ENCODE results near the gene GAL3ST1.
"Not testable (repeated sequence)": the region's sequence is repeated elsewhere in the genome, so short reads cannot be mapped to it uniquely, and the experiment has no call there.

Gene GAL3ST1

DNA sequence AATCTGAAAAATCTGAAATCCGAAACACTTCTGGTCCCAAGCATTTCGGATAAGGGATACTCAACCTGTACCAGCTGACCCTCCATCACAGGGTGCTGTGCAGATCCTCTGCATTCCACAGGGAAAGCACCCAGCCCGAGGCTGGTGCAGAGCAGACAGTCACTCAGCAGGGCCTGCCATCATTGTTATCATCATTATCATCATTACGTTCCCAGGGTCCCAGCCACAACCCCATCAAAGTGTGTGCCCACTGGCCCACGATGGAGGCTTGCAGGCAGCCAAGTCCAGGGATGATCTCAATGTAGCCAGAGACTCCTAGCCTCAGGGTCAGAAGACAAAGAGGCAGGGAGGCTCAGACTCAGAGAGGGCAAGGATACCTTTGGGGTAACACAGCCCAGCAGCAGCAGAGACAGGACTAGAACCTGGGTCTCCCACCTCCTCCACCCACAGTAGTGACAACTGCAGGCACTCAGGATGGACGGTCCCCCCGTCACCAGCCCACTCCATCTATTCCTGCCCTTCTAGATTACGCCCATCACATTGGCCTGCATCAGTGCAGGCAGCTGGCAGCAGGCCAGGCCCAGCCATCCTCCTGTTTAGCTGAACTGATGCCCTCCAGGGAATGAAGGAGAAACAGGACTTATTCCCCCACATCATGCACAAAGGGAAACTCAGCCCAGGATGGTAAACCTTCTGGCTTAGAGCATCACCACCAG is 10.3 kb downstream of the GAL3ST1 start:
- Histone ChIP-seq H2BK5ac (ENCODE audit: low read length) (no peak overlapping the region), H3K36me3 (ENCODE audit: control insufficient read depth, insufficient read depth, low read length) (no peaks in the 10 kb centered on the region), H2AK5ac (ENCODE audit: low read length) (no peak overlapping the region), H3K4ac (ENCODE audit: low read depth, low read length) (no peak overlapping the region), H3K18ac (ENCODE audit: low read length) (no peak overlapping the region), H3K4me2 (ENCODE audit: low read length) (no peak overlapping the region), H3K79me1 (ENCODE audit: low read length) (no peaks in the 10 kb centered on the region), H2BK120ac (ENCODE audit: low read depth, low read length) (no peak overlapping the region), H3K4me1 (ENCODE audit: control insufficient read depth, low read depth, low read length) (peaks cover 7% of the 10 kb centered on the region), H3K9ac (ENCODE audit: low read length) (no peak overlapping the region), H3K23ac (ENCODE audit: low read length) (no peak overlapping the region), H4K5ac (ENCODE audit: low read length) (no peak overlapping the region), H3K79me2 (ENCODE audit: control insufficient read depth, insufficient read depth, low read length) (no peaks in the 10 kb centered on the region), H3K27me3 (ENCODE audit: insufficient read depth, low read length, poor library complexity) (no peaks in the 10 kb centered on the region), H3K27ac (ENCODE audit: low read depth, low read length) (no peak overlapping the region), H3K56ac (ENCODE audit: low read length) (peak overlapping the region; percentile 34), H4K8ac (ENCODE audit: low read depth, low read length) (no peak overlapping the region), H2BK15ac (replicated peaks; ENCODE audit: low read depth) (no peak overlapping the region), H3K4me3 (ENCODE audit: low read length) (no peak overlapping the region)
- WGBS (ENCODE audit: extremely low coverage, insufficient coverage, low lambda C conversion rate): no CpG with 5 or more reads among the region's 8 CpGs
- DNase-seq: no peak

DNA sequence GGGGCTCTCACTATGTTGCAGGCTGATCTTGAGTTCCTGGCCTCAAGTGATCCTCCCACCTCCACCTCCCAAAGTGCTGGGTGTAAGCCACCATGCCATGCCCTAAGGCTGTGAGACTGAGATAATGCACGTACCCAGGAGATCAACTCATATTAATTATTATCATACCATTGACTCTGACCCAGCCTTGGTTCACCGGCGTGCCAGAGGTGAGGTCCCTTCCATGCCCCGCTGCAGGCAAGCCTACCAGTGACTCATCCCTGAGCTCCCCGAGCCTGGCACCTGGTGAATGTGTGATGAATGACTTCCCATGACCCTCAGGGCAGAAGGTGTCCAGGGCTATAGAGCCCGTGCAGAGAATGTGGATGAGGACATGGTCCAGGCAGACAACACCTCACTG is 12.1 kb downstream of the GAL3ST1 start:
- H2BK15ac ChIP-seq (replicated peaks; ENCODE audit: low read depth): no peak overlapping the region
- H3K4me3 ChIP-seq (ENCODE audit: low read length): no peak overlapping the region
- no peak overlapping the region for H4K8ac ChIP-seq (ENCODE audit: low read depth, low read length)
- no peaks in the 10 kb centered on the region for H3K36me3 ChIP-seq (ENCODE audit: control insufficient read depth, insufficient read depth, low read length)
- H3K56ac ChIP-seq (ENCODE audit: low read length): no peak overlapping the region
- no peak overlapping the region for H3K4me2 ChIP-seq (ENCODE audit: low read length)
- DNase-seq: no peak
- H3K79me2 ChIP-seq (ENCODE audit: control insufficient read depth, insufficient read depth, low read length): no peaks in the 10 kb centered on the region
- no peak overlapping the region for H3K4ac ChIP-seq (ENCODE audit: low read depth, low read length)
- no peak overlapping the region for H3K23ac ChIP-seq (ENCODE audit: low read length)
- H3K9ac ChIP-seq (ENCODE audit: low read length): no peak overlapping the region
- no peaks in the 10 kb centered on the region for H3K79me1 ChIP-seq (ENCODE audit: low read length)
- H2AK5ac ChIP-seq (ENCODE audit: low read length): peak overlapping the region; percentile 64
- H3K27ac ChIP-seq (ENCODE audit: low read depth, low read length): no peak overlapping the region
- H4K5ac ChIP-seq (ENCODE audit: low read length): no peak overlapping the region
- H3K4me1 ChIP-seq (ENCODE audit: control insufficient read depth, low read depth, low read length): peaks cover 7% of the 10 kb centered on the region
- no peak overlapping the region for H2BK5ac ChIP-seq (ENCODE audit: low read length)
- H3K27me3 ChIP-seq (ENCODE audit: insufficient read depth, low read length, poor library complexity): no peaks in the 10 kb centered on the region
- no peak overlapping the region for H3K18ac ChIP-seq (ENCODE audit: low read length)
- no peak overlapping the region for H2BK120ac ChIP-seq (ENCODE audit: low read depth, low read length)
- WGBS (ENCODE audit: extremely low coverage, insufficient coverage, low lambda C conversion rate): no CpG with 5 or more reads among the region's 6 CpGs

DNA sequence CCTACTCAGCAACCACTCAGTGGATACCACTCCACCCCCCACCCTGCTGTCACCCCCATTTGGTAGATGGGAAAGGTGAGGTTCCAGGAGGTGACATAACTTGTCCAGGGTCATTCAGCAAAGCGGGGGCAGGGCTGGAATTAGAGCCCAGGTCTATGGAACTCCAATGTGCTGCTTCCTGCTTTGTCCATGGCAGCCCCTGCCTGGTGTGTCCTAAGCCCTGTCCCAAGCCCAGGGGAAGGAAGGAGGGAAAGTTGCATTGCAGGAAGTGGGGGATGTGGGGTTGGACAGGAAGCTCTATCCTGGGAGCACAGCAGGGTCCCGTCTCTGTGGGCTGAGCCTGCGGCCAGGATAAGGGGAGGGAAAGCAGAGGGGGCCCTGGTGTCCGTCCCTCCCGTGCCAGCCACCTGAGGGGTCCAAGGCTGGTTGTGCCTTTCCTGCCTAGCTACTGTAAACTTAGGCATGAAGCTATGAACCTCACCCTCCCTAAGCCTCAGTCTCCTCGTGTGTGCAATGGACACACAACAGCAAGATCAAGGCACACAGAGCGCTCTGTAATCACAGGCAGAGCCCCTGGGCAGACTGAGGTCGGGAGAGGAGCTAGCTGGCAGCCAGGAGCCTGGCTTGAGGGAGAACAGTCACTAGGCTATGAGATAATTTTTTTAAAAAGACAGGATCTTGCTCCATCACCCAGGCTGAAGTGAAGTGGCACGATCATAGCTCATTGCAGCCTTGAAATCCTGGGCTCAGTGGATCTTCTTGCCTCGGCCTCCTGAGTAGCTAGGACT is 12.9 kb downstream of the GAL3ST1 start:
- H3K56ac ChIP-seq (ENCODE audit: low read length): peak overlapping the region; percentile 77
- H3K79me2 ChIP-seq (ENCODE audit: control insufficient read depth, insufficient read depth, low read length): no peaks in the 10 kb centered on the region
- H2BK15ac ChIP-seq (replicated peaks; ENCODE audit: low read depth): no peak overlapping the region
- H3K4me2 ChIP-seq (ENCODE audit: low read length): no peak overlapping the region
- peak overlapping the region; percentile 57 for H3K27ac ChIP-seq (ENCODE audit: low read depth, low read length)
- peak overlapping the region; percentile 74 for H3K4ac ChIP-seq (ENCODE audit: low read depth, low read length)
- H2AK5ac ChIP-seq (ENCODE audit: low read length): peak overlapping the region; percentile 57
- H3K4me1 ChIP-seq (ENCODE audit: control insufficient read depth, low read depth, low read length): peaks cover 7% of the 10 kb centered on the region
- no peaks in the 10 kb centered on the region for H3K27me3 ChIP-seq (ENCODE audit: insufficient read depth, low read length, poor library complexity)
- no peaks in the 10 kb centered on the region for H3K36me3 ChIP-seq (ENCODE audit: control insufficient read depth, insufficient read depth, low read length)
- no CpG with 5 or more reads among the region's 10 CpGs for WGBS (ENCODE audit: extremely low coverage, insufficient coverage, low lambda C conversion rate)
- DNase-seq: peak; percentile 92
- peak overlapping the region; percentile 77 for H2BK5ac ChIP-seq (ENCODE audit: low read length)
- no peak overlapping the region for H2BK120ac ChIP-seq (ENCODE audit: low read depth, low read length)
- H3K79me1 ChIP-seq (ENCODE audit: low read length): no peaks in the 10 kb centered on the region
- no peak overlapping the region for H4K8ac ChIP-seq (ENCODE audit: low read depth, low read length)
- H3K4me3 ChIP-seq (ENCODE audit: low read length): no peak overlapping the region
- no peak overlapping the region for H3K23ac ChIP-seq (ENCODE audit: low read length)
- peak overlapping the region; percentile 34 for H4K5ac ChIP-seq (ENCODE audit: low read length)
- peak overlapping the region; percentile 6 for H3K9ac ChIP-seq (ENCODE audit: low read length)
- peak overlapping the region; percentile 29 for H3K18ac ChIP-seq (ENCODE audit: low read length)

DNA sequence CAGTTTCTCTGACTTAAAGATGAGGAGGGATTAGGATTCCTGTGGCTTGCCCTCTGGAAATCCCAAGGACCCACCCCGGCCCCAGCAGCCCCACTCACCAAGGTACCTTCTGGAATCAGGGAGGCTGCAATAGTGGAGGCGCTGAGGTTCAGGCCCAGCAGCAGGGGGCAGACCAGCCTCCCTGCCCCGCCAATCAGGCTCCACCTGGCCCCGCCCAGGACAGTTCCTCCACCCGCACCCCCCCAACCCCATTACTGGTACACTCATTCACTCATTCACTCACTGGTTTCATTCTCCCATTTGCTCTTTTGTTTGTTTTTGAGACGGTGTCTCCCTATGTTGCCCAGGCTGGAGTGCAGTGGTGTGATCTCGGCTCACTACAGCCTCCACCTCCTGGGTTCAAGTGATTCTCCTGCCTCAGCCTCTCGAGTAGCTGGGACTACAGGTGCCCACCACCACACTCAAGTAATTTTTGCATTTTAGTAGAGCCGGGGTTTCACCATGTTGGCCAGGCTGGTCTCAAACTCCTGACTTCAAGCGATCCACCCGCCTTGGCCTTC is 13.7 kb downstream of the GAL3ST1 start:
- Histone ChIP-seq H3K18ac (ENCODE audit: low read length) (peak overlapping the region; percentile 65), H2BK120ac (ENCODE audit: low read depth, low read length) (peak overlapping the region; percentile 86), H3K56ac (ENCODE audit: low read length) (peak overlapping the region; percentile 73), H3K4ac (ENCODE audit: low read depth, low read length) (peak overlapping the region; percentile 74), H3K27ac (ENCODE audit: low read depth, low read length) (peak overlapping the region; percentile 57)
- H2BK5ac ChIP-seq (ENCODE audit: low read length); H3K4me1 ChIP-seq (ENCODE audit: control insufficient read depth, low read depth, low read length); H3K36me3 ChIP-seq (ENCODE audit: control insufficient read depth, insufficient read depth, low read length); H3K4me2 ChIP-seq (ENCODE audit: low read length); H3K27me3 ChIP-seq (ENCODE audit: insufficient read depth, low read length, poor library complexity); H3K79me1 ChIP-seq (ENCODE audit: low read length); H3K4me3 ChIP-seq (ENCODE audit: low read length); H2AK5ac ChIP-seq (ENCODE audit: low read length); H4K5ac ChIP-seq (ENCODE audit: low read length); H3K9ac ChIP-seq (ENCODE audit: low read length); H2BK15ac ChIP-seq (replicated peaks; ENCODE audit: low read depth); H3K79me2 ChIP-seq (ENCODE audit: control insufficient read depth, insufficient read depth, low read length); H4K8ac ChIP-seq (ENCODE audit: low read depth, low read length); H3K23ac ChIP-seq (ENCODE audit: low read length): not testable (repeated sequence)
- DNase-seq: peak; percentile 43
- WGBS (ENCODE audit: extremely low coverage, insufficient coverage, low lambda C conversion rate): no CpG with 5 or more reads among the region's 11 CpGs

DNA sequence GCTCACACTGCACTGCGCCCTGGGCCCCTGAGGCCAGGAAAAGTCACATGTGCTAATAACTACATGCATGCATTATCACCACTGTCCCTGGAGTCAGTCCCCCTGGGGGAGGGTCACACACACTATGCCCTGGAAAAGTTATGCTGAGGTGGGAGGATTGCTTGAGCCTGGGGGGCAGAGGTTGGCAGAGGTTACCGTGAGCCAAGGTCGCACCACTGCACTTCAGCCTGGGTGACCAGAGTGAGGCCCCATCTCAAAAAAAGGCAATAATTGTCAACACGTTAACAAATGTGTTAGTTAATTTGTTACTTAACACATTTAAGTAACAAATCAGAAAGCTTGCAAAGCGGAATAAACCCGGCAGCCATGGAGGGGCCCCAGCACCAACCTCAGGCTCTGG is 14.6 kb downstream of the GAL3ST1 start:
- no peak for DNase-seq
- H3K4me3 ChIP-seq (ENCODE audit: low read length): no peak overlapping the region
- H4K8ac ChIP-seq (ENCODE audit: low read depth, low read length): no peak overlapping the region
- peak overlapping the region; percentile 86 for H2BK120ac ChIP-seq (ENCODE audit: low read depth, low read length)
- H4K5ac ChIP-seq (ENCODE audit: low read length): no peak overlapping the region
- H3K18ac ChIP-seq (ENCODE audit: low read length): peak overlapping the region; percentile 65
- H3K36me3 ChIP-seq (ENCODE audit: control insufficient read depth, insufficient read depth, low read length): no peaks in the 10 kb centered on the region
- H3K27me3 ChIP-seq (ENCODE audit: insufficient read depth, low read length, poor library complexity): no peaks in the 10 kb centered on the region
- H3K56ac ChIP-seq (ENCODE audit: low read length): peak overlapping the region; percentile 65
- peak overlapping the region; percentile 5 for H3K9ac ChIP-seq (ENCODE audit: low read length)
- H3K23ac ChIP-seq (ENCODE audit: low read length): no peak overlapping the region
- no peaks in the 10 kb centered on the region for H3K79me2 ChIP-seq (ENCODE audit: control insufficient read depth, insufficient read depth, low read length)
- H3K79me1 ChIP-seq (ENCODE audit: low read length): no peaks in the 10 kb centered on the region
- no CpG with 5 or more reads among the region's 6 CpGs for WGBS (ENCODE audit: extremely low coverage, insufficient coverage, low lambda C conversion rate)
- H2AK5ac ChIP-seq (ENCODE audit: low read length): no peak overlapping the region
- H2BK15ac ChIP-seq (replicated peaks; ENCODE audit: low read depth): no peak overlapping the region
- no peak overlapping the region for H3K4me2 ChIP-seq (ENCODE audit: low read length)
- H2BK5ac ChIP-seq (ENCODE audit: low read length): no peak overlapping the region
- H3K27ac ChIP-seq (ENCODE audit: low read depth, low read length): no peak overlapping the region
- peak overlapping the region; percentile 58 for H3K4ac ChIP-seq (ENCODE audit: low read depth, low read length)
- peaks cover 7% of the 10 kb centered on the region for H3K4me1 ChIP-seq (ENCODE audit: control insufficient read depth, low read depth, low read length)

Data from mesendoderm (in vitro differentiated cells).